Measurements from ENCODE around the gene NRROS.

DNA sequence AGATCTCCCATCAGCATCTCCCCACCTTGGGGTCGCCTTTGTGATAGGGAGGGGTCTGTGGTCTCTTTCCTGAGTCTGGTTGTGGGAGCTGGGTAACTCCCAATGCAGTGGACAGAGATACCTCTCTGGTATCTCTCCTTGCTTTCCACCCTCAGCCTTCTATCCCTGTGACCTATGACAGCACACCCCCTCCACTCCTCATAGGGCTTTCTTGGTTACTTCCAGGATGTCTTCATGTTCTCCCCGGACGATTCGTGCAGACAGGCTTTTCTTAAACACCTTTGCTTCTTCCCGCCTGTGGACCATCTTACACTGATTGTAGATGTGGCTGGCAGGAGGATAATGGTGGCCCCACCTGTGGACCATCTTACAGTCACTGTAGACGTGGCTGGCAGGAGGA, 14.2 kb upstream of the NRROS start:
- TF ChIP-seq CTCF (IDR thresholded peaks at IDR 0.05; ENCODE audit: poor library complexity) (no peak), EZH2 (IDR thresholded peaks at IDR 0.05; ENCODE audit: borderline replicate concordance) (no peak)

Measured in hepatocyte (in vitro differentiated cells).